Head of caudate nucleus (tissue), 42 donors: ENCODE results near the gene C1QB.

Source experiments
- DNase-seq, 42 donors: peaks; one replicate each; pipeline versions ENCODE4 v3.0.0 to v3.0.0-alpha.2; 2020 to 2021; ENCODE audit warnings: mixed read lengths in 7 of 42
- intact Hi-C: fragments of 100-400 bp; cut with DNase I; formaldehyde crosslinking; loops from one replicate; pipeline ENCODE4 v1.15.0; 2022

The C1QB gene

GRCh38 chr1:22628698-22629444, 24.2 kb upstream of the C1QB start:
- intact Hi-C loops: no loop called here
- DNase-seq: no peak

GRCh38 chr1:22629886-22630285, 23.1 kb upstream of the C1QB start:
- DNase-seq: no peak
- intact Hi-C loops: no loop called here

GRCh38 chr1:22633697-22634463, 19.2 kb upstream of the C1QB start:
- no peak for DNase-seq
- intact Hi-C loops: no loop called here

GRCh38 chr1:22635436-22635835, 17.6 kb upstream of the C1QB start:
- no peak for DNase-seq
- intact Hi-C loops: no loop called here

GRCh38 chr1:22636353-22636752, 16.7 kb upstream of the C1QB start, which contains the start of gene C1QA:
Gene C1QA, plus strand, starts transcription at chr1:22636628. Its CDS starts 989 bp downstream, at chr1:22637617.
- peak in 40 of 42 donors; percentile 14 to 75 (median 54) for DNase-seq
- intact Hi-C loops: no loop called here

- no peak for DNase-seq
Observed at GRCh38 chr1:22636927-22637326, 16.1 kb upstream of the C1QB start.

GRCh38 chr1:22637907-22638445, 15.1 kb upstream of the C1QB start:
- intact Hi-C loops: no loop called here
- DNase-seq: no peak

More at GRCh38 chr1:22636927-22637326, 16.1 kb upstream of the C1QB start:
- intact Hi-C loops: no loop called here

- no peak for DNase-seq
- intact Hi-C loops: no loop called here
Observed at GRCh38 chr1:22638476-22639234, 14.4 kb upstream of the C1QB start.

GRCh38 chr1:22639286-22639685, 13.8 kb upstream of the C1QB start:
- DNase-seq: peak in 16 of 42 donors; percentile 17 to 64 (median 38)
- intact Hi-C loops: no loop called here

- intact Hi-C loops: no loop called here
- no peak for DNase-seq
Observed at GRCh38 chr1:22641247-22641646, 11.8 kb upstream of the C1QB start.

- intact Hi-C loops: loop anchor here (2.0 kb wide), 1 partner anchor 221 kb away; no protein-coding TSS in a partner anchor
Observed at GRCh38 chr1:22641906-22642636, 11.0 kb upstream of the C1QB start.

GRCh38 chr1:22643381-22643780, 9.7 kb upstream of the C1QB start, which contains the start of gene C1QC:
Gene C1QC, plus strand, starts transcription at chr1:22643633. Its CDS starts 391 bp downstream, at chr1:22644024.
- intact Hi-C loops: loop anchor here (2.0 kb wide), 1 partner anchor 223 kb away; no protein-coding TSS in a partner anchor
- peak in 31 of 42 donors; percentile 15 to 68 (median 32) for DNase-seq

More at GRCh38 chr1:22641906-22642636, 11.0 kb upstream of the C1QB start:
- peak; percentile 66 to 94 (median 88) for DNase-seq

GRCh38 chr1:22643928-22644327, 9.1 kb upstream of the C1QB start:
- intact Hi-C loops: loop anchor here (2.0 kb wide), 1 partner anchor 223 kb away; no protein-coding TSS in a partner anchor
- DNase-seq: no peak

GRCh38 chr1:22645931-22646330, 7.1 kb upstream of the C1QB start:
- peak in 1 of 42 donors; percentile 31 for DNase-seq
- intact Hi-C loops: no loop called here

GRCh38 chr1:22646384-22646783, 6.7 kb upstream of the C1QB start:
- intact Hi-C loops: no loop called here
- no peak for DNase-seq

- no peak for DNase-seq
- intact Hi-C loops: no loop called here
Observed at GRCh38 chr1:22650089-22650693, 2.8 kb upstream of the C1QB start.

GRCh38 chr1:22651941-22652856, 837 bp upstream of the C1QB start:
- intact Hi-C loops: no loop called here
- peak in 1 of 42 donors; percentile 13 for DNase-seq
